ENCODE data around the gene SWSAP1. TPM values are rescaled to one million over a fixed set of nuclear protein-coding genes. Genes with fewer than 3 reads are reported as not detected.
"Not testable (repeated sequence)": the region's sequence is repeated elsewhere in the genome, so short reads cannot be mapped to it uniquely, and the experiment has no call there.

The SWSAP1 gene
- polyA plus RNA-seq, 3 donors: 5.9 to 11.5 (median 8.7) TPM

GRCh38 chr19:11339254-11340098 is 35.0 kb upstream of the SWSAP1 start, which contains the start of gene RAB3D:
TSS of gene RAB3D (minus strand) at chr19:11339657. CDS start at chr19:11337399, 2,258 bp downstream.
- Histone ChIP-seq H2AFZ (ENCODE audit: insufficient read depth, low read depth, low read length, poor library complexity, severe bottlenecking) (peak within 1 kb of the TSS; percentile 75), H3K9me3 (replicated peaks in 1 of 2; ENCODE audit: control insufficient read depth in 1 of 2, insufficient read depth in 1 of 2, low read length in 2 of 2) (peaks cover 0 to 6% of the 10 kb centered on the region in 2 donors), H3K9ac (ENCODE audit: insufficient read depth, low read length, poor library complexity, severe bottlenecking) (peak within 1 kb of the TSS; percentile 78), H3K79me2 (ENCODE audit: insufficient read depth, low read length) (peaks cover 78% of the 10 kb centered on the region), H3K4me1 (ENCODE audit: control insufficient read depth in 1 of 2, insufficient read depth in 2 of 2, low read length in 2 of 2) (peaks cover 50 to 64% of the 10 kb centered on the region in 2 donors), H3K27ac (ENCODE audit: low read depth in 1 of 2, low read length in 2 of 2) (peak within 1 kb of the TSS; percentile 54 to 85), H3K27me3 (ENCODE audit: control insufficient read depth in 2 of 2, insufficient read depth in 2 of 2, low read length in 2 of 2) (no peaks in the 10 kb centered on the region), H3K4me2 (replicated peaks; ENCODE audit: extremely low read depth, low read length, poor library complexity, severe bottlenecking) (peak within 1 kb of the TSS; percentile 88), H3K4me3 (replicated peaks in 1 of 3; ENCODE audit: low read depth in 2 of 3, low read length in 3 of 3) (peak within 1 kb of the TSS; percentile 66 to 99 (median 98)), H4K20me1 (ENCODE audit: insufficient read depth, low read length) (peaks cover 48% of the 10 kb centered on the region), H3K36me3 (replicated peaks in 1 of 2; ENCODE audit: control insufficient read depth in 1 of 2, insufficient read depth in 2 of 2, low read length in 2 of 2) (peaks cover 25 to 37% of the 10 kb centered on the region in 2 donors)
- H3K36me3 Mint-ChIP-seq: peaks cover 32 to 56% of the 10 kb centered on the region in 2 donors
- peaks cover 0 to 2% (median 0%) of the 10 kb centered on the region in 3 donors for H3K27me3 Mint-ChIP-seq (ENCODE audit: low read depth in 3 of 3)
- DNase-seq: peak; percentile 74 to 88 (median 80)
- H3K27ac Mint-ChIP-seq: peak within 1 kb of the TSS; percentile 85 to 97 (median 91)
- TF ChIP-seq CTCF (IDR thresholded peaks at IDR 0.05): no peak
- peaks cover 0 to 6% (median 0%) of the 10 kb centered on the region in 7 donors for H3K9me3 Mint-ChIP-seq
- H3K4me3 Mint-ChIP-seq: peak within 1 kb of the TSS; percentile 91 to 99
- WGBS (ENCODE audit: insufficient coverage): under 1% methylated on average over 36 of the region's 53 CpGs
- peaks cover 40% of the 10 kb centered on the region for H3K4me1 Mint-ChIP-seq
- intact Hi-C loops (cut with micrococcal nuclease): loop anchor here (2.0 to 5.0 kb wide), 3 partner anchors 15 to 42 kb away; partner anchors contain the start of genes SWSAP1 (in 1 of the 2) and TSPAN16 (in 1 of the 2)

- H3K27ac ChIP-seq (ENCODE audit: low read depth in 1 of 2, low read length in 2 of 2): peak overlapping the region; percentile 51 to 85
- peak overlapping the region; percentile 88 for H3K4me2 ChIP-seq (replicated peaks; ENCODE audit: extremely low read depth, low read length, poor library complexity, severe bottlenecking)
These were observed 34.4 kb upstream of the SWSAP1 start for GRCh38 chr19:11340099-11340467.

More at GRCh38 chr19:11340099-11340467, 34.4 kb upstream of the SWSAP1 start:
- WGBS (ENCODE audit: insufficient coverage): 97% methylated on average over 4 of the region's 8 CpGs
- H3K9me3 ChIP-seq (replicated peaks in 1 of 2; ENCODE audit: control insufficient read depth in 1 of 2, insufficient read depth in 1 of 2, low read length in 2 of 2); H3K27me3 ChIP-seq (ENCODE audit: control insufficient read depth in 2 of 2, insufficient read depth in 2 of 2, low read length in 2 of 2); H3K9ac ChIP-seq (ENCODE audit: insufficient read depth, low read length, poor library complexity, severe bottlenecking); H3K27me3 Mint-ChIP-seq (ENCODE audit: low read depth in 3 of 3); DNase-seq; intact Hi-C loops (cut with micrococcal nuclease); H3K9me3 Mint-ChIP-seq: not testable (repeated sequence)
- Mint-ChIP-seq H3K4me3 (peak overlapping the region; percentile 91 to 99), H3K36me3 (peaks cover 26 to 50% of the 10 kb centered on the region in 2 donors), H3K27ac (peak overlapping the region; percentile 78 to 97 (median 88)), H3K4me1 (peaks cover 46% of the 10 kb centered on the region)
- Histone ChIP-seq H3K4me3 (replicated peaks in 1 of 3; ENCODE audit: low read depth in 2 of 3, low read length in 3 of 3) (peak overlapping the region in 1 of 3 experiments; percentile 99), H2AFZ (ENCODE audit: insufficient read depth, low read depth, low read length, poor library complexity, severe bottlenecking) (peak overlapping the region; percentile 75), H3K4me1 (ENCODE audit: control insufficient read depth in 1 of 2, insufficient read depth in 2 of 2, low read length in 2 of 2) (peaks cover 54 to 70% of the 10 kb centered on the region in 2 donors), H3K36me3 (replicated peaks in 1 of 2; ENCODE audit: control insufficient read depth in 1 of 2, insufficient read depth in 2 of 2, low read length in 2 of 2) (peaks cover 19 to 31% of the 10 kb centered on the region in 2 donors), H3K79me2 (ENCODE audit: insufficient read depth, low read length) (peaks cover 78% of the 10 kb centered on the region), H4K20me1 (ENCODE audit: insufficient read depth, low read length) (peaks cover 43% of the 10 kb centered on the region)

Measured in CD14-positive monocyte (primary cell).